Breast epithelium (tissue), 3 donors: ENCODE data around the gene FAM228B.

ENCODE experiments used
- CTCF ChIP-seq, 3 donors: fragments of 450-650 bp; IDR thresholded peaks; one replicate each; pipeline ENCODE4 v1.5.1; 2016 to 2017; ENCODE audit warnings: antibody characterized with exemption in 3 of 3, mild to moderate bottlenecking in 3 of 3, moderate library complexity in 3 of 3
- POLR2A ChIP-seq: fragments of 450-650 bp; IDR thresholded peaks from one replicate; pipeline ENCODE4 v1.6.1; 2016; ENCODE audit warnings: antibody characterized with exemption, mild to moderate bottlenecking, moderate library complexity
- POLR2AphosphoS5 ChIP-seq, 3 donors: sonication (generic); formaldehyde crosslinking; IDR thresholded peaks; one replicate each; pipeline ENCODE4 v1.6.1; 2017; ENCODE audit warnings: antibody characterized with exemption in 3 of 3

- TF ChIP-seq CTCF (IDR thresholded peaks at IDR 0.05) = no peak
- no peak for TF ChIP-seq POLR2A
- TF ChIP-seq POLR2AphosphoS5 (IDR thresholded peaks at IDR 0.05) = no peak
Measured at GRCh38 chr2:24107336-24107735, 15.9 kb upstream of the FAM228B start.
